SK-N-SH (cell line): Measurements from ENCODE around the gene AZIN2. TPM values are rescaled to one million over a fixed set of nuclear protein-coding genes. Genes with fewer than 3 reads are reported as not detected.

ENCODE experiments used
- CTCF ChIA-PET: fragments of 300-600, 350-600 bp; formaldehyde crosslinking; extraction: SDS; loops from one replicate; lab custom pipeline; 2021; lab: Yijun Ruan, JAX
- POLR2A ChIA-PET: fragments of 350-600 bp; sonication (Branson Sonifier 250); formaldehyde crosslinking; extraction: SDS; loops from one replicate; lab custom pipeline; 2020; ENCODE audit warnings: antibody characterized with exemption, inconsistent platforms; lab: Yijun Ruan, JAX
- DNase-seq: peaks from one replicate; pipeline ENCODE4 v3.0.0; 2012
- H2AFZ ChIP-seq: fragments of 200-600 bp; sonication (generic); 2 replicates; pipeline ENCODE4 v1.8.1; 2016; ENCODE audit warnings: antibody characterized with exemption, mild to moderate bottlenecking, low read depth
- H3F3A ChIP-seq: fragments of 200-600 bp; sonication (generic); replicated peaks from 2 replicates; pipeline ENCODE3; 2016; ENCODE audit warnings: antibody characterized with exemption, mild to moderate bottlenecking; ENCODE audit not compliant: insufficient read depth
- H3K27ac ChIP-seq, 2 experiments: fragments of 200-500 bp in 1 of 2; fragments of 200-600 bp in 1 of 2; sonication (Bioruptor generic) in 1 of 2; sonication (generic), shearing (Covaris generic) in 1 of 2; 2 replicates each; pipeline versions ENCODE4 v1.5.1 to v1.6.1; 2014 to 2016; ENCODE audit warnings: low read depth in 2 of 2, inconsistent platforms in 1 of 2, low read length in 1 of 2, mild to moderate bottlenecking in 1 of 2, mixed read lengths in 1 of 2
- H3K27me3 ChIP-seq: fragments of 200-600 bp; sonication (generic), shearing (Covaris generic); 2 replicates; pipeline ENCODE4 v1.6.1; 2016; ENCODE audit warnings: mixed run types; ENCODE audit not compliant: insufficient read depth
- H3K36me3 ChIP-seq, 2 experiments: fragments of 200-500 bp in 1 of 2; fragments of 200-600 bp in 1 of 2; sonication (Bioruptor generic) in 1 of 2; sonication (generic) in 1 of 2; replicated peaks in 1 of 2; 2 replicates each; pipeline versions ENCODE3 to v1.5.1; 2014 to 2016; ENCODE audit warnings: low read length in 1 of 2, mild to moderate bottlenecking in 1 of 2; ENCODE audit not compliant: insufficient read depth in 2 of 2, control insufficient read depth in 1 of 2
- H3K4me1 ChIP-seq, 2 experiments: fragments of 200-500 bp in 1 of 2; fragments of 200-600 bp in 1 of 2; sonication (Bioruptor generic) in 1 of 2; sonication (generic), shearing (Covaris generic) in 1 of 2; 2 replicates each; pipeline versions ENCODE4 v1.5.1 to v1.6.1; 2014 to 2016; ENCODE audit warnings: low read depth in 1 of 2, low read length in 1 of 2, mixed run types in 1 of 2; ENCODE audit not compliant: insufficient read depth in 2 of 2, control insufficient read depth in 1 of 2
- H3K4me2 ChIP-seq: fragments of 200-600 bp; sonication (generic), shearing (Covaris generic); 2 replicates; pipeline ENCODE4 v1.6.1; 2017; ENCODE audit warnings: mixed run types
- H3K4me3 ChIP-seq, 2 experiments: fragments of 200-500 bp in 1 of 2; fragments of 200-600 bp in 1 of 2; sonication (Bioruptor generic) in 1 of 2; sonication (generic), shearing (Covaris generic) in 1 of 2; 2 replicates each; pipeline versions ENCODE4 v1.5.1 to v1.8.1; 2014 to 2016; ENCODE audit warnings: low read depth in 2 of 2, inconsistent platforms in 1 of 2, low read length in 1 of 2, mild to moderate bottlenecking in 1 of 2, mixed read lengths in 1 of 2, moderate library complexity in 1 of 2
- H3K79me2 ChIP-seq: fragments of 200-600 bp; sonication (generic); 2 replicates; pipeline ENCODE4 v1.8.1; 2017; ENCODE audit warnings: mild to moderate bottlenecking; ENCODE audit not compliant: insufficient read depth
- H3K9ac ChIP-seq: fragments of 200-600 bp; sonication (generic); 2 replicates; pipeline ENCODE4 v1.6.1; 2017; ENCODE audit warnings: mixed run types
- H3K9me2 ChIP-seq: fragments of 200-600 bp; sonication (generic); 2 replicates; pipeline ENCODE4 v1.6.1; 2017; ENCODE audit warnings: mixed run types
- H3K9me3 ChIP-seq: fragments of 200-600 bp; sonication (generic); 2 replicates; pipeline ENCODE4 v1.6.1; 2017; ENCODE audit warnings: mixed run types, mild to moderate bottlenecking, moderate library complexity
- H4K20me1 ChIP-seq: fragments of 200-600 bp; sonication (generic); 2 replicates; pipeline ENCODE4 v1.6.1; 2017; ENCODE audit warnings: mild to moderate bottlenecking, mixed run types; ENCODE audit not compliant: insufficient read depth
- CHD2 ChIP-seq: fragments of 150-350 bp; IDR thresholded peaks from 2 replicates; pipeline ENCODE4 v1.6.1; 2018; ENCODE audit warnings: low read length; ENCODE audit not compliant: partially characterized antibody
- EP300 ChIP-seq, 2 experiments: IDR thresholded peaks; 2 replicates each; pipeline versions ENCODE4 v1.4.0 to v1.6.1; 2012; ENCODE audit warnings: borderline replicate concordance in 1 of 2, low read depth in 1 of 2, low read length in 1 of 2
- FOXJ3 ChIP-seq: sonication (generic); formaldehyde crosslinking; IDR thresholded peaks from 2 replicates; pipeline ENCODE4 v1.5.1; 2020; ENCODE audit warnings: mild to moderate bottlenecking, missing genetic modification reagents
- FOXM1 ChIP-seq: IDR thresholded peaks from 2 replicates; pipeline ENCODE4 v1.4.0; 2012; ENCODE audit warnings: low read depth, mild to moderate bottlenecking
- GABPA ChIP-seq: IDR thresholded peaks from 2 replicates; pipeline ENCODE4 v1.4.0; 2012; ENCODE audit warnings: low read depth, mild to moderate bottlenecking
- GATA2 ChIP-seq: sonication (generic); formaldehyde crosslinking; IDR thresholded peaks from 2 replicates; pipeline ENCODE4 v1.5.0; 2020; ENCODE audit warnings: mild to moderate bottlenecking, missing genetic modification reagents
- IRF3 ChIP-seq: fragments of 150-350 bp; IDR thresholded peaks from 2 replicates; pipeline ENCODE4 v1.6.1; 2016; ENCODE audit warnings: mild to moderate bottlenecking, low read depth, low read length
- JUND ChIP-seq: IDR thresholded peaks from 2 replicates; pipeline ENCODE4 v1.4.0; 2012
- NRF1 ChIP-seq: IDR thresholded peaks from 2 replicates; pipeline ENCODE4 v1.6.1; 2012; ENCODE audit warnings: low read depth, mild to moderate bottlenecking, low read length
- PBX3 ChIP-seq: IDR thresholded peaks from 2 replicates; pipeline ENCODE4; 2012
- POLR2AphosphoS5 ChIP-seq: IDR thresholded peaks from 2 replicates; pipeline ENCODE4 v1.6.1; 2012; ENCODE audit warnings: low read depth, low read length
- SIN3A ChIP-seq: IDR thresholded peaks from 2 replicates; pipeline ENCODE4 v1.6.1; 2012; ENCODE audit warnings: low read depth, mild to moderate bottlenecking, low read length, moderate library complexity, borderline replicate concordance
- SMC3 ChIP-seq: IDR thresholded peaks from 2 replicates; pipeline ENCODE4 v1.6.1; 2012; ENCODE audit warnings: low read depth, low read length, improper control_type of control experiment
- TCF12 ChIP-seq: IDR thresholded peaks from 2 replicates; pipeline ENCODE4 v1.4.0; 2012
- TEAD4 ChIP-seq: IDR thresholded peaks from 2 replicates; pipeline ENCODE4 v1.4.0; 2012; ENCODE audit warnings: mild to moderate bottlenecking, borderline replicate concordance; ENCODE audit not compliant: insufficient read depth
- YY1 ChIP-seq: IDR thresholded peaks from 2 replicates; pipeline ENCODE4 v1.4.0; 2012; ENCODE audit warnings: low read depth, mild to moderate bottlenecking
- WGBS: methylation state at CpG from one replicate; pipeline ENCODE4 v1.1.6; 2017; ENCODE audit warnings: low lambda C conversion rate; 5-methylcytosine and 5-hydroxymethylcytosine counted together
- polyA plus RNA-seq, 3 experiments: library from polyadenylated mRNA; depleted of rRNA; stranded (reverse); fragments of >200 nt; gene quantifications; 2 replicates each; pipeline ENCODE4 v1.2.3, GENCODE V29; 2012
- TF ChIP-seq, protein P1 (sequence below): IDR thresholded peaks from 2 replicates; pipeline ENCODE4 v1.4.0; 2012; ENCODE audit warnings: low read depth
- TF ChIP-seq, protein P2 (sequence below): IDR thresholded peaks from 2 replicates; pipeline ENCODE4 v1.4.0; 2012; ENCODE audit warnings: low read depth, borderline replicate concordance
- TF ChIP-seq, protein P3 (sequence below): IDR thresholded peaks from 2 replicates; pipeline ENCODE4 v1.4.0; 2012; ENCODE audit warnings: low read depth, borderline replicate concordance
- TF ChIP-seq, protein P4 (sequence below): IDR thresholded peaks from 2 replicates; pipeline ENCODE4 v1.6.1; 2012; ENCODE audit warnings: mild to moderate bottlenecking, low read depth, low read length, moderate library complexity

AZIN2 gene
- polyA plus RNA-seq, 1 of the 3 experiments (the other 2 are of a cell fraction): 17.8 TPM

GRCh38 chr1:33039840-33040239, 41.1 kb upstream of the AZIN2 start (continued):
- TF ChIP-seq, protein P1, sequence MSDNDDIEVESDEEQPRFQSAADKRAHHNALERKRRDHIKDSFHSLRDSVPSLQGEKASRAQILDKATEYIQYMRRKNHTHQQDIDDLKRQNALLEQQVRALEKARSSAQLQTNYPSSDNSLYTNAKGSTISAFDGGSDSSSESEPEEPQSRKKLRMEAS: no peak
- TF ChIP-seq NRF1: no peak
- no peak for TF ChIP-seq YY1
- TF ChIP-seq, protein P2, sequence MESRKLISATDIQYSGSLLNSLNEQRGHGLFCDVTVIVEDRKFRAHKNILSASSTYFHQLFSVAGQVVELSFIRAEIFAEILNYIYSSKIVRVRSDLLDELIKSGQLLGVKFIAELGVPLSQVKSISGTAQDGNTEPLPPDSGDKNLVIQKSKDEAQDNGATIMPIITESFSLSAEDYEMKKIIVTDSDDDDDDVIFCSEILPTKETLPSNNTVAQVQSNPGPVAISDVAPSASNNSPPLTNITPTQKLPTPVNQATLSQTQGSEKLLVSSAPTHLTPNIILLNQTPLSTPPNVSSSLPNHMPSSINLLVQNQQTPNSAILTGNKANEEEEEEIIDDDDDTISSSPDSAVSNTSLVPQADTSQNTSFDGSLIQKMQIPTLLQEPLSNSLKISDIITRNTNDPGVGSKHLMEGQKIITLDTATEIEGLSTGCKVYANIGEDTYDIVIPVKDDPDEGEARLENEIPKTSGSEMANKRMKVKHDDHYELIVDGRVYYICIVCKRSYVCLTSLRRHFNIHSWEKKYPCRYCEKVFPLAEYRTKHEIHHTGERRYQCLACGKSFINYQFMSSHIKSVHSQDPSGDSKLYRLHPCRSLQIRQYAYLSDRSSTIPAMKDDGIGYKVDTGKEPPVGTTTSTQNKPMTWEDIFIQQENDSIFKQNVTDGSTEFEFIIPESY: no peak
- no peak for TF ChIP-seq FOXM1
- TF ChIP-seq PBX3: no peak
- no peak for TF ChIP-seq CHD2
- TF ChIP-seq GATA2 (CRISPR knock-in tag): no peak
- TF ChIP-seq TEAD4: no peak
- TF ChIP-seq FOXJ3: no peak
- TF ChIP-seq POLR2AphosphoS5: no peak

DNA sequence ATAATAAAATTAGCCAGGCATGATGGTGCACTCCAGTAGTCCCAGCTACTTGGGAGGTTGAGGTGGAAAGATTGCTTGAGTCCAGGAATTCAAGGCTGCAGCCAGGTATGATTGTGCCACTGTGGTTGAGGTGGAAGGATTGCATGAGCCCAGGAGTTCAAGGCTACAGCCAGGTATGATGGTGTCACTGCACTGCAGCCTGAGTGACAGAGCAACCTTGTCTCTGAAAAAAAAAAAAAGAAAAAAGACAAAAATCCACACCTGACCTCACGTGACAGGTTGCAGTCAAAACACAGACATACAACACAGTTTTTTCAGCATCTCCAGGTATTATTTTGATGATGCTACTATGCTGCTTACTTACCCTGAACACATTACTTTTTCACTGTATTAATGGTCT, 39.9 kb upstream of the AZIN2 start:
- CTCF ChIA-PET: interaction anchor here (0.7 kb wide), 1 partner anchor 34 kb away, joined by 3 read pairs; no protein-coding TSS in a partner anchor
- no peaks in the 10 kb centered on the region for H3F3A ChIP-seq
- no peak overlapping the region for H3K4me3 ChIP-seq
- no peak overlapping the region for H3K4me2 ChIP-seq
- H4K20me1 ChIP-seq: no peaks in the 10 kb centered on the region
- H3K36me3 ChIP-seq: no peaks in the 10 kb centered on the region
- no peak overlapping the region for H3K27ac ChIP-seq
- no peaks in the 10 kb centered on the region for H3K27me3 ChIP-seq
- 81% methylated on average over 1 of the region's 1 CpG for WGBS
- H3K4me1 ChIP-seq: peaks cover 0 to under 1% of the 10 kb centered on the region in 2 experiments; a peak in 1 of 4 replicates
- POLR2A ChIA-PET: no interaction called here
- no peak overlapping the region for H3K9ac ChIP-seq
- H3K9me2 ChIP-seq: no peaks in the 10 kb centered on the region
- peaks cover 6% of the 10 kb centered on the region for H3K79me2 ChIP-seq
- H2AFZ ChIP-seq: no peak overlapping the region
- H3K9me3 ChIP-seq: no peaks in the 10 kb centered on the region
- no peak for DNase-seq
- TF ChIP-seq TEAD4: no peak
- TF ChIP-seq, protein P3, sequence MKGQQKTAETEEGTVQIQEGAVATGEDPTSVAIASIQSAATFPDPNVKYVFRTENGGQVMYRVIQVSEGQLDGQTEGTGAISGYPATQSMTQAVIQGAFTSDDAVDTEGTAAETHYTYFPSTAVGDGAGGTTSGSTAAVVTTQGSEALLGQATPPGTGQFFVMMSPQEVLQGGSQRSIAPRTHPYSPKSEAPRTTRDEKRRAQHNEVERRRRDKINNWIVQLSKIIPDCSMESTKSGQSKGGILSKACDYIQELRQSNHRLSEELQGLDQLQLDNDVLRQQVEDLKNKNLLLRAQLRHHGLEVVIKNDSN: no peak
- TF ChIP-seq IRF3: no peak
- TF ChIP-seq SIN3A: no peak
- no peak for TF ChIP-seq SMC3
- TF ChIP-seq, protein P4, sequence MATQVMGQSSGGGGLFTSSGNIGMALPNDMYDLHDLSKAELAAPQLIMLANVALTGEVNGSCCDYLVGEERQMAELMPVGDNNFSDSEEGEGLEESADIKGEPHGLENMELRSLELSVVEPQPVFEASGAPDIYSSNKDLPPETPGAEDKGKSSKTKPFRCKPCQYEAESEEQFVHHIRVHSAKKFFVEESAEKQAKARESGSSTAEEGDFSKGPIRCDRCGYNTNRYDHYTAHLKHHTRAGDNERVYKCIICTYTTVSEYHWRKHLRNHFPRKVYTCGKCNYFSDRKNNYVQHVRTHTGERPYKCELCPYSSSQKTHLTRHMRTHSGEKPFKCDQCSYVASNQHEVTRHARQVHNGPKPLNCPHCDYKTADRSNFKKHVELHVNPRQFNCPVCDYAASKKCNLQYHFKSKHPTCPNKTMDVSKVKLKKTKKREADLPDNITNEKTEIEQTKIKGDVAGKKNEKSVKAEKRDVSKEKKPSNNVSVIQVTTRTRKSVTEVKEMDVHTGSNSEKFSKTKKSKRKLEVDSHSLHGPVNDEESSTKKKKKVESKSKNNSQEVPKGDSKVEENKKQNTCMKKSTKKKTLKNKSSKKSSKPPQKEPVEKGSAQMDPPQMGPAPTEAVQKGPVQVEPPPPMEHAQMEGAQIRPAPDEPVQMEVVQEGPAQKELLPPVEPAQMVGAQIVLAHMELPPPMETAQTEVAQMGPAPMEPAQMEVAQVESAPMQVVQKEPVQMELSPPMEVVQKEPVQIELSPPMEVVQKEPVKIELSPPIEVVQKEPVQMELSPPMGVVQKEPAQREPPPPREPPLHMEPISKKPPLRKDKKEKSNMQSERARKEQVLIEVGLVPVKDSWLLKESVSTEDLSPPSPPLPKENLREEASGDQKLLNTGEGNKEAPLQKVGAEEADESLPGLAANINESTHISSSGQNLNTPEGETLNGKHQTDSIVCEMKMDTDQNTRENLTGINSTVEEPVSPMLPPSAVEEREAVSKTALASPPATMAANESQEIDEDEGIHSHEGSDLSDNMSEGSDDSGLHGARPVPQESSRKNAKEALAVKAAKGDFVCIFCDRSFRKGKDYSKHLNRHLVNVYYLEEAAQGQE: no peak
- TF ChIP-seq TCF12: no peak
- TF ChIP-seq GABPA: no peak
- TF ChIP-seq EP300 (IDR thresholded peaks at IDR 0.05; ENCODE audit: borderline replicate concordance in 1 of 2, low read depth in 1 of 2, low read length in 1 of 2): no peak
- TF ChIP-seq, protein P2: no peak
- no peak for TF ChIP-seq JUND
